Progenitor cell of endocrine pancreas (in vitro differentiated cells): ENCODE data around the gene GYPC. TPM values are rescaled to one million over a fixed set of nuclear protein-coding genes. Genes with fewer than 3 reads are reported as not detected.

ENCODE experiments used
- DNase-seq: peaks from one replicate; pipeline ENCODE4 v3.0.0; 2021; ENCODE audit warnings: low spot score; ENCODE audit not compliant: unreplicated experiment
- H3K27ac Mint-ChIP-seq: 2 replicates; pipeline ENCODE4 v1.8.0; 2021; ENCODE audit warnings: mild to moderate bottlenecking, moderate library complexity, mixed read lengths
- H3K27me3 Mint-ChIP-seq: 2 replicates; pipeline ENCODE4 v1.8.0; 2021; ENCODE audit warnings: mixed read lengths
- H3K36me3 Mint-ChIP-seq: 2 replicates; pipeline ENCODE4 v1.8.0; 2022; ENCODE audit warnings: mixed read lengths; ENCODE audit not compliant: insufficient read depth
- H3K4me1 Mint-ChIP-seq: 2 replicates; pipeline ENCODE4 v1.8.0; 2021; ENCODE audit warnings: low read depth, mixed read lengths
- H3K4me3 Mint-ChIP-seq: 2 replicates; pipeline ENCODE4 v1.8.0; 2021; ENCODE audit warnings: low read depth, mild to moderate bottlenecking, moderate library complexity, mixed read lengths
- H3K9me3 Mint-ChIP-seq: 2 replicates; pipeline ENCODE4 v1.8.0; 2021; ENCODE audit warnings: low read depth, mixed read lengths
- total RNA-seq: library from RNA; stranded (reverse); gene quantifications from 2 replicates; pipeline ENCODE4 v1.2.1, GENCODE V29; 2021
- TF ChIP-seq, protein P1 (sequence below): fragments of 200-600 bp; sonication (generic); IDR thresholded peaks from one replicate; pipeline ENCODE4 v1.5.0; 2021; ENCODE audit warnings: antibody characterized with exemption, mild to moderate bottlenecking; ENCODE audit not compliant: unreplicated experiment

GYPC gene
- total RNA-seq, 1 donor from 2014 or later, result 29.5 TPM

DNA sequence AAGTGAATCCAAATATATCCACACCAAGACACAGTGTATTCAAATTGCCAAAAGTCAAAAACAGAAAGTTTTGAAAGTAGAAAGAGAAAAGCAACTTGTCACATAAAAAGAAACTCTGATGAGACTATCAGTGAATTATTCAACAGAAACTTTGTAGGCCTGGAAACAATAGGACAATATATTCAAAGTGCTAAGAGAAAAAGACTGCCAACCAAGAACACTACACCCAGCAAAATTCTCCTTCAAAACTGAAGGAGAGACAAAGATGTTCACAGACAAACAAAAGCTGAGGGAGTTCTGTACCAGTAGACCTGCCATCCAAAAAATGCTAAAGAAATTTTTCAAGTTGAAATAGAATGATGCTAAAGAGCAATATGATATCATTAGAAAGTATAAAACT lies 69.6 kb downstream of the GYPC start:
- H3K27ac Mint-ChIP-seq, result no peak overlapping the region
- no peaks in the 10 kb centered on the region for H3K36me3 Mint-ChIP-seq
- H3K4me1 Mint-ChIP-seq, result no peaks in the 10 kb centered on the region
- no peak for DNase-seq
- peaks cover 12% of the 10 kb centered on the region for H3K9me3 Mint-ChIP-seq
- TF ChIP-seq, protein P1, sequence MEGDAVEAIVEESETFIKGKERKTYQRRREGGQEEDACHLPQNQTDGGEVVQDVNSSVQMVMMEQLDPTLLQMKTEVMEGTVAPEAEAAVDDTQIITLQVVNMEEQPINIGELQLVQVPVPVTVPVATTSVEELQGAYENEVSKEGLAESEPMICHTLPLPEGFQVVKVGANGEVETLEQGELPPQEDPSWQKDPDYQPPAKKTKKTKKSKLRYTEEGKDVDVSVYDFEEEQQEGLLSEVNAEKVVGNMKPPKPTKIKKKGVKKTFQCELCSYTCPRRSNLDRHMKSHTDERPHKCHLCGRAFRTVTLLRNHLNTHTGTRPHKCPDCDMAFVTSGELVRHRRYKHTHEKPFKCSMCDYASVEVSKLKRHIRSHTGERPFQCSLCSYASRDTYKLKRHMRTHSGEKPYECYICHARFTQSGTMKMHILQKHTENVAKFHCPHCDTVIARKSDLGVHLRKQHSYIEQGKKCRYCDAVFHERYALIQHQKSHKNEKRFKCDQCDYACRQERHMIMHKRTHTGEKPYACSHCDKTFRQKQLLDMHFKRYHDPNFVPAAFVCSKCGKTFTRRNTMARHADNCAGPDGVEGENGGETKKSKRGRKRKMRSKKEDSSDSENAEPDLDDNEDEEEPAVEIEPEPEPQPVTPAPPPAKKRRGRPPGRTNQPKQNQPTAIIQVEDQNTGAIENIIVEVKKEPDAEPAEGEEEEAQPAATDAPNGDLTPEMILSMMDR, result no peak
- H3K4me3 Mint-ChIP-seq, result no peak overlapping the region
- H3K27me3 Mint-ChIP-seq, result peaks cover 5% of the 10 kb centered on the region

DNA sequence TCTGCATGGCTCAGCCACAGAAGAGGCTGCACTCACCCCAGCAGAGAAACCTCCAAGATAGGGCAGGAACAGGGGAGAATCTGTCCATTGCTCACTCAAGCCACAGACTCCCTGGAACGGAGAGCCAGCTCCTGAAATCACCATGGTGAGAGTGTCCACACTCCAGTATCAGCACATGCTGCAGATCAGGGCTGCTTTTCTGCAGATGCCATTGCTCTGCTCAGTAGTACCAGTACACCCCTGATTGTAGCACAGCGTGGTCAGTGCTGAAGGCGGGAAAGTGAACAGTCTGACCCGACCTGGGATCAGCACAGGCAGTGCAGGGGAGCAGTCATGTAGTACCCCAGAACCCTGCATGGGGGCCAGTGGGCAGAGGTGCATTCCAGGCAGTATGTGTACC lies 73.9 kb downstream of the GYPC start:
- TF ChIP-seq, protein P1, result no peak
- no peaks in the 10 kb centered on the region for H3K36me3 Mint-ChIP-seq
- no peak overlapping the region for H3K4me3 Mint-ChIP-seq
- H3K4me1 Mint-ChIP-seq, result no peaks in the 10 kb centered on the region
- H3K9me3 Mint-ChIP-seq, result peaks cover 12% of the 10 kb centered on the region
- no peak for DNase-seq
- no peak overlapping the region for H3K27ac Mint-ChIP-seq
- peaks cover 11% of the 10 kb centered on the region for H3K27me3 Mint-ChIP-seq

DNA sequence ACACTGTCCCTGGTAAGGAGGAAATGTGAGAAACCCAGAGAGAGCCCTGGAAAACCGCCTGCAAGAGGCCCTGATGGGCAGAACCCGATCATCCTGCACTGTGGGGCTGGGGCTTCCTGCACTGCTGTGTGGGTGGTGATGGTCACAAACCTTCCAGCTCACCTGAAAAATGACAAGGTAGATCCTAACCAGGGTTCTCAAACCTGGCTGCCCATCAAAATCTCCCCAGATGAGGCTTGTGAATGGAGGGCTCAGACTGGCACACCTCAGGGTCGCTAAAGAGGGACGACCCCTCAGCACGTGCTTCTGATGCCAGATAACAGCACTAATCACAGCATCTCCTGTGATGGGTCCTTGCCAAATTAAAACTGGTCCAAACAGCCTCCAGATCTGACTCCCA lies 74.7 kb downstream of the GYPC start:
- no peak for DNase-seq
- Mint-ChIP-seq H3K27me3 (peaks cover 9% of the 10 kb centered on the region), H3K4me1 (no peaks in the 10 kb centered on the region), H3K36me3 (no peaks in the 10 kb centered on the region), H3K4me3 (no peak overlapping the region), H3K27ac (no peak overlapping the region), H3K9me3 (peaks cover 5% of the 10 kb centered on the region)
- TF ChIP-seq, protein P1, result no peak

DNA sequence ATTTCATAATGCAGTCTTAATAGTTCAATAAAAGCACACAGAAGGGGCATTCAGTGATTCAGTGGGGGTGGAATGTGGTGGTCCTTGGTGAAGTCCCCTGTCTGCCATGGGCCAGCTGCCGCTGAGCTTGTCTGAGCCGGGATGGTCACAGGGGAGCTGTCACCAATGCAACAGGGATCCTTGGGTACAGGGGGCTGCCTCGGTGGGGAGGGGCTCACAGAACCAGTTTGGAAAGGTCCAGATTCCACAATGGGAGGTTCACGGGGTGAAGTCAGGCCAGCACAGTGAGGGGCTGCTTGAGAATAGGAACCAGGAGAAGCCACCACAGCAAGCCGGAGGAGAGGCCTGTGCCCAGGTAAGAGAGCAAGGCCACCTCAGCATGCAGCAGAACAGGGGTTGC lies 75.4 kb downstream of the GYPC start:
- DNase-seq, result no peak
- Mint-ChIP-seq H3K36me3 (no peaks in the 10 kb centered on the region), H3K9me3 (no peaks in the 10 kb centered on the region), H3K27me3 (peaks cover 9% of the 10 kb centered on the region), H3K27ac (no peak overlapping the region), H3K4me1 (no peaks in the 10 kb centered on the region), H3K4me3 (no peak overlapping the region)
- TF ChIP-seq, protein P1, result no peak

DNA sequence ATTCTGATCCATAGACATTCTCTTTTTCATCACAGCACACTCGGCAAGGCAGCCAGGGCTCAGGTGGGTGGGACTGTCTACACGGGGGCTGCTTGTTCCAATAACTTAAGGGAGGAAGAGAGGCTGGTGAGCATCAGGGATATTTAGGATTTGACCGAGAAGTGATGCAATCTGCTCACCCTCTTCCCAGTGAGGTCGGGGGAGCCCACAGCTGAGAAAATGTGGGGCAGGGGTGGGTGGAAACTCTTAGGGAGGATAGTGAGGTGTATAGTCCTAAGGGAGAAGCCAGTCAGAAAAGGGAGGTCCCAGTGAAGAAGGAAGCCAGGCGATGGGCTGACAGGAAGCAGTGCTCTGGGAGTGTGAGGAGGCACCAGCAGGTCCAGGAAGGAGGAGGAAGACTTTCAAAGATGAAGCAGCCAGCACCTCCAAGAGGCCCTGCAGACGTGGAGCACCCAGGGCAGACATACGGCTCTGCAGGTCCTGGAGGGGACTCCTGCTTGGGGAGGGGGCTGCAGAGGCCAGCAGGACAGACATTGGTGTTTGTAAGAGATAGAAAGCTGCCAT lies 76.8 kb downstream of the GYPC start:
- TF ChIP-seq, protein P1, result no peak
- H3K4me1 Mint-ChIP-seq, result no peaks in the 10 kb centered on the region
- no peak for DNase-seq
- no peak overlapping the region for H3K27ac Mint-ChIP-seq
- no peaks in the 10 kb centered on the region for H3K36me3 Mint-ChIP-seq
- no peaks in the 10 kb centered on the region for H3K9me3 Mint-ChIP-seq
- H3K4me3 Mint-ChIP-seq, result no peak overlapping the region
- H3K27me3 Mint-ChIP-seq, result peaks cover 9% of the 10 kb centered on the region
